GM19099 (cell line): ENCODE data around the gene ARL4D.

Experiments used
- POLR2A ChIP-seq: IDR thresholded peaks from 3 replicates; pipeline ENCODE4 v1.6.1; 2011; ENCODE audit warnings: low read depth; ENCODE audit not compliant: insufficient read length; ENCODE audit errors: extremely low read depth

Gene ARL4D

GRCh38 chr17:43398724-43399595 lies at the start of gene ARL4D:
TSS of gene ARL4D (plus strand) at chr17:43398993. CDS start at chr17:43399733, 740 bp downstream.
- TF ChIP-seq POLR2A: peak; percentile 60

GRCh38 chr17:43349142-43349541 lies 49.7 kb upstream of the ARL4D start:
- no peak for TF ChIP-seq POLR2A

- TF ChIP-seq POLR2A: no peak
Observed at GRCh38 chr17:43350888-43351361, 47.9 kb upstream of the ARL4D start.

GRCh38 chr17:43351691-43352090 lies 47.1 kb upstream of the ARL4D start:
- no peak for TF ChIP-seq POLR2A

- TF ChIP-seq POLR2A: no peak
Observed at GRCh38 chr17:43352579-43353331, 46.0 kb upstream of the ARL4D start.

GRCh38 chr17:43353393-43353792 lies 45.4 kb upstream of the ARL4D start:
- TF ChIP-seq POLR2A: no peak

GRCh38 chr17:43354371-43354770 lies 44.4 kb upstream of the ARL4D start:
- no peak for TF ChIP-seq POLR2A

- no peak for TF ChIP-seq POLR2A
Observed at GRCh38 chr17:43356450-43356849, 42.3 kb upstream of the ARL4D start.

GRCh38 chr17:43356999-43357398 lies 41.8 kb upstream of the ARL4D start:
- TF ChIP-seq POLR2A: no peak

GRCh38 chr17:43359469-43360110 lies 39.2 kb upstream of the ARL4D start:
- TF ChIP-seq POLR2A: no peak

- no peak for TF ChIP-seq POLR2A
Observed at GRCh38 chr17:43360376-43360738, 38.4 kb upstream of the ARL4D start.

- TF ChIP-seq POLR2A: peak; percentile 100
Observed at GRCh38 chr17:43360739-43361505, 37.9 kb upstream of the ARL4D start.

GRCh38 chr17:43363181-43363925 lies 35.4 kb upstream of the ARL4D start:
- TF ChIP-seq POLR2A: no peak

- no peak for TF ChIP-seq POLR2A
Observed at GRCh38 chr17:43363926-43364285, 34.9 kb upstream of the ARL4D start.
